OCI-LY7 (cell line): ENCODE results near the gene HIP1. TPM values are rescaled to one million over a fixed set of nuclear protein-coding genes. Genes with fewer than 3 reads are reported as not detected.

ENCODE experiments used
- BruUV-seq: library from RNA; stranded (reverse); fragments of 400-500 nt; replicated peaks from 2 replicates; lab custom pipeline; 2021; lab: Mats Ljungman, UMichigan
- CTCF ChIA-PET: fragments of 300-600 bp; sonication (Branson Sonifier 250); formaldehyde crosslinking; loops from one replicate; lab custom pipeline; 2022; ENCODE audit warnings: antibody characterized with exemption; ENCODE audit not compliant: unreplicated experiment; lab: Charles Lee
- POLR2A ChIA-PET: fragments of 300-600 bp; sonication (Branson Sonifier 250); formaldehyde crosslinking; loops from one replicate; lab custom pipeline; 2022; ENCODE audit warnings: antibody characterized with exemption; lab: Charles Lee
- DNase-seq: peaks from one replicate; pipeline ENCODE4 v3.0.0-alpha.2; 2015; ENCODE audit warnings: low spot score
- H2AFZ ChIP-seq: fragments of 200-600 bp; sonication (generic), shearing (Covaris generic); 2 replicates; pipeline ENCODE4 v1.6.1; 2014; ENCODE audit warnings: mild to moderate bottlenecking, antibody characterized with exemption, low read length, moderate library complexity
- H3K27ac ChIP-seq: fragments of 200-600 bp; sonication (generic); 2 replicates; pipeline ENCODE4 v1.5.1; 2014; ENCODE audit warnings: mixed run types, low read depth, mild to moderate bottlenecking, moderate library complexity, low read length, inconsistent platforms; ENCODE audit not compliant: poor library complexity, severe bottlenecking
- H3K36me3 ChIP-seq: fragments of 200-600 bp; sonication (generic); 2 replicates; pipeline ENCODE4 v1.6.1; 2014; ENCODE audit warnings: mild to moderate bottlenecking, antibody characterized with exemption, low read length, moderate library complexity, mixed read lengths; ENCODE audit not compliant: insufficient read depth
- H3K4me1 ChIP-seq: fragments of 200-600 bp; sonication (generic); 2 replicates; pipeline ENCODE4 v1.5.1; 2014; ENCODE audit warnings: mild to moderate bottlenecking, low read length; ENCODE audit not compliant: insufficient read depth, poor library complexity, severe bottlenecking
- H3K4me2 ChIP-seq: fragments of 200-600 bp; sonication (generic); 2 replicates; pipeline ENCODE4 v1.6.1; 2014; ENCODE audit warnings: mild to moderate bottlenecking, low read length
- H3K4me3 ChIP-seq: fragments of 200-600 bp; sonication (generic); 2 replicates; pipeline ENCODE4 v1.5.1; 2014; ENCODE audit warnings: mild to moderate bottlenecking, low read depth, low read length; ENCODE audit not compliant: poor library complexity, severe bottlenecking
- H3K79me2 ChIP-seq: fragments of 200-600 bp; sonication (generic); 2 replicates; pipeline ENCODE4 v1.6.1; 2016; ENCODE audit warnings: low read depth, mild to moderate bottlenecking, low read length, moderate library complexity, mixed read lengths; ENCODE audit not compliant: insufficient read depth
- H3K9me2 ChIP-seq: fragments of 200-600 bp; sonication (generic); 2 replicates; pipeline ENCODE4 v1.6.1; 2016; ENCODE audit warnings: mild to moderate bottlenecking, low read length, mixed read lengths; ENCODE audit not compliant: insufficient read depth
- H3K9me3 ChIP-seq: fragments of 200-600 bp; sonication (generic); 2 replicates; pipeline ENCODE4 v1.6.1; 2014; ENCODE audit warnings: mild to moderate bottlenecking, mixed run types, low read length, mixed read lengths
- H4K20me1 ChIP-seq: fragments of 200-600 bp; sonication (generic); 2 replicates; pipeline ENCODE4 v1.6.1; 2014; ENCODE audit warnings: mild to moderate bottlenecking, antibody characterized with exemption, low read length, moderate library complexity, mixed read lengths; ENCODE audit not compliant: insufficient read depth
- EZH2phosphoT487 ChIP-seq: fragments of 200-600 bp; sonication (generic); IDR thresholded peaks from 2 replicates; pipeline ENCODE4 v1.6.1; 2018; ENCODE audit warnings: low read depth, borderline replicate concordance, mild to moderate bottlenecking, mixed run types, antibody characterized with exemption, low read length, moderate library complexity, mixed read lengths
- intact Hi-C: fragments of 100-400 bp; cut with micrococcal nuclease; formaldehyde crosslinking; loops from one replicate; pipeline ENCODE4 v1.10.0; 2022; ENCODE audit not compliant: unreplicated experiment
- total RNA-seq, 2 experiments: library from RNA; depleted of rRNA in 1 of 2; stranded (reverse); fragments of >200 nt in 1 of 2; shearing (Covaris generic) in 1 of 2; gene quantifications; 2 replicates each; pipeline ENCODE4 v1.2.3, GENCODE V29; 2014 to 2022
- TF ChIP-seq, protein P1 (sequence below): fragments of 200-600 bp; sonication (generic); conservative IDR thresholded peaks from 2 replicates; pipeline ENCODE4 v1.5.1; 2014; ENCODE audit warnings: mild to moderate bottlenecking, antibody characterized with exemption, low read length, moderate library complexity, mixed read lengths

The HIP1 gene
- total RNA-seq, 2 experiments from 2014 or later: 15.0 to 27.8 TPM

DNA sequence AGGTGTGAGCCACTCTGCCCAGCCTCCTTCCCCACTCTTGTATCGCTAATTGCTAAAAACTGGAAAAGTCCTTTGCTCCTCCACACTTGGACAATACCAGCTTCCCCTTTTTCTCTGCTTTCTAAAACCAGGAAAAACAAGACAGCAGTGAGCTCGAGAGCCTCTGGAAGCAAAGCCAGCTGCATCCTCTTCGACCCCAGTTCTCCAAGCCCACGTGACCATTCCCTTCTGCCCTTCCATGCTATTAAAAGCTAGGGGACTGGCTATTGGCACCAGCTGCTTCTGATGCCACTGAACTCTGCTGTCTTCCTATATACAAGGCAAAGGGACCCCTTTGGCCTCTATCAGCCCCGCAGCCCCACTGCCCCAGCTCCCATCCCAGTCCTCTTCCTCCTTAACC, 154.4 kb downstream of the HIP1 start:
- TF ChIP-seq, protein P1, sequence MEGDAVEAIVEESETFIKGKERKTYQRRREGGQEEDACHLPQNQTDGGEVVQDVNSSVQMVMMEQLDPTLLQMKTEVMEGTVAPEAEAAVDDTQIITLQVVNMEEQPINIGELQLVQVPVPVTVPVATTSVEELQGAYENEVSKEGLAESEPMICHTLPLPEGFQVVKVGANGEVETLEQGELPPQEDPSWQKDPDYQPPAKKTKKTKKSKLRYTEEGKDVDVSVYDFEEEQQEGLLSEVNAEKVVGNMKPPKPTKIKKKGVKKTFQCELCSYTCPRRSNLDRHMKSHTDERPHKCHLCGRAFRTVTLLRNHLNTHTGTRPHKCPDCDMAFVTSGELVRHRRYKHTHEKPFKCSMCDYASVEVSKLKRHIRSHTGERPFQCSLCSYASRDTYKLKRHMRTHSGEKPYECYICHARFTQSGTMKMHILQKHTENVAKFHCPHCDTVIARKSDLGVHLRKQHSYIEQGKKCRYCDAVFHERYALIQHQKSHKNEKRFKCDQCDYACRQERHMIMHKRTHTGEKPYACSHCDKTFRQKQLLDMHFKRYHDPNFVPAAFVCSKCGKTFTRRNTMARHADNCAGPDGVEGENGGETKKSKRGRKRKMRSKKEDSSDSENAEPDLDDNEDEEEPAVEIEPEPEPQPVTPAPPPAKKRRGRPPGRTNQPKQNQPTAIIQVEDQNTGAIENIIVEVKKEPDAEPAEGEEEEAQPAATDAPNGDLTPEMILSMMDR: no peak
- TF ChIP-seq EZH2phosphoT487: no peak
- BruUV-seq: no TSS peak
- Histone ChIP-seq H3K27ac (no peak overlapping the region), H3K9me2 (no peaks in the 10 kb centered on the region), H3K4me1 (no peaks in the 10 kb centered on the region), H3K4me2 (no peak overlapping the region), H4K20me1 (no peaks in the 10 kb centered on the region), H3K79me2 (no peaks in the 10 kb centered on the region), H2AFZ (no peak overlapping the region), H3K4me3 (no peak overlapping the region), H3K36me3 (peaks cover 7% of the 10 kb centered on the region; the same call in 1 of the 2 replicates), H3K9me3 (no peaks in the 10 kb centered on the region)
- ChIA-PET POLR2A (interaction anchor here (0.7 kb wide), 1 partner anchor 298 kb away, joined by 3 read pairs; no protein-coding TSS in a partner anchor), CTCF (interaction anchor here (0.6 kb wide), 1 partner anchor 472 kb away, joined by 5 read pairs; no protein-coding TSS in a partner anchor)
- DNase-seq: no peak
- intact Hi-C loops: no loop called here

DNA sequence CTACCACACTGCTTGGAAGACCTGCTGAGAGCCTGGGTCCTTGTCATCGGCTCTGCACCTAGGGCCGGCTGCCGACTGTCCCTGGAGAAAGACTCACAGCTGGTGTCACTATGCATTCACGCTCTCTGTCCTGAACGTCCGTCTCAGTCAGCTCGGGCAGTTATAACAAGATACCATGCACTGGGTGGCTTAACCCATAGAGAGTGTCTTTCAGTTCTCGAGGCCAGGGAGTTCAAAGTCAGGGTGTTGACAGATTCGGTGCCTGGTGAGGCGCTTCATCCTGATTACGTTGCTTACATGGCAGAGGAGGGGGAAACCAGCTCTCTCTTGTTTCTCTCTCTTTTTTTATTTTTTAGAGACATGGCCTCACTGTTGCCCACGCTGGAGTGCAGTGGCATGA, 155.5 kb downstream of the HIP1 start:
- BruUV-seq: no TSS peak
- Histone ChIP-seq H3K27ac (no peak overlapping the region), H3K79me2 (no peaks in the 10 kb centered on the region), H3K9me3 (no peaks in the 10 kb centered on the region), H4K20me1 (no peaks in the 10 kb centered on the region), H3K4me1 (no peaks in the 10 kb centered on the region), H3K36me3 (peaks cover 7% of the 10 kb centered on the region; the same call in 1 of the 2 replicates), H3K9me2 (no peaks in the 10 kb centered on the region), H2AFZ (no peak overlapping the region), H3K4me3 (no peak overlapping the region), H3K4me2 (no peak overlapping the region)
- no peak for DNase-seq
- intact Hi-C loops: no loop called here
- ChIA-PET POLR2A (no interaction called here), CTCF (no interaction called here)
- TF ChIP-seq, protein P1: no peak
- TF ChIP-seq EZH2phosphoT487: no peak

DNA sequence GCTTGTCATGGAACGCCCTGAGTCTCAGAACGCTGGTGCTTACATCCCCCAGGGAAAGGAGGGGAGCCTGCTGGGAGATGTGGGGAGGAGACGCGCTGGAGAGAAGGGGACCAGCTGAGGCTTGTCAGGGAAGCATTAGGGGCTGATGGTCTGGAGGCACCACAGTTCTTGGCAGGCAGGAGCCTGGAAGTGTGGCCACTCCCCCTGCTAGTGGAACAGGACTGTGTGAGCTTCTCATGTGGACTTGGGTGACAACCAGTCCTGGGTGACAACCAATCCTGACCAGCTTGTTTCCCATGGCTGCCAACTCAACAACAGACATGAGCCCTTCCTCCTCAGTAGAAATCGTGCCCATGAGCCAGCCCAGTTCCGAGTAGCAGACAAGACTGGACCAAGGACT, 158.8 kb downstream of the HIP1 start:
- peaks cover 7% of the 10 kb centered on the region; the same call in 1 of the 2 replicates for H3K36me3 ChIP-seq
- ChIA-PET POLR2A (no interaction called here), CTCF (no interaction called here)
- H3K4me3 ChIP-seq: no peak overlapping the region
- no peak overlapping the region for H2AFZ ChIP-seq
- no peaks in the 10 kb centered on the region for H3K9me2 ChIP-seq
- intact Hi-C loops: loop anchor here (10.0 kb wide), 2 partner anchors 185 to 225 kb away; no protein-coding TSS in a partner anchor
- H3K4me2 ChIP-seq: no peak overlapping the region
- BruUV-seq: no TSS peak
- no peak overlapping the region for H3K27ac ChIP-seq
- no peaks in the 10 kb centered on the region for H4K20me1 ChIP-seq
- no peak for TF ChIP-seq EZH2phosphoT487
- TF ChIP-seq, protein P1: no peak
- no peaks in the 10 kb centered on the region for H3K9me3 ChIP-seq
- no peaks in the 10 kb centered on the region for H3K79me2 ChIP-seq
- no peaks in the 10 kb centered on the region for H3K4me1 ChIP-seq
- no peak for DNase-seq
